ENCODE measurements around the gene GRM1.

GRM1 gene

DNA sequence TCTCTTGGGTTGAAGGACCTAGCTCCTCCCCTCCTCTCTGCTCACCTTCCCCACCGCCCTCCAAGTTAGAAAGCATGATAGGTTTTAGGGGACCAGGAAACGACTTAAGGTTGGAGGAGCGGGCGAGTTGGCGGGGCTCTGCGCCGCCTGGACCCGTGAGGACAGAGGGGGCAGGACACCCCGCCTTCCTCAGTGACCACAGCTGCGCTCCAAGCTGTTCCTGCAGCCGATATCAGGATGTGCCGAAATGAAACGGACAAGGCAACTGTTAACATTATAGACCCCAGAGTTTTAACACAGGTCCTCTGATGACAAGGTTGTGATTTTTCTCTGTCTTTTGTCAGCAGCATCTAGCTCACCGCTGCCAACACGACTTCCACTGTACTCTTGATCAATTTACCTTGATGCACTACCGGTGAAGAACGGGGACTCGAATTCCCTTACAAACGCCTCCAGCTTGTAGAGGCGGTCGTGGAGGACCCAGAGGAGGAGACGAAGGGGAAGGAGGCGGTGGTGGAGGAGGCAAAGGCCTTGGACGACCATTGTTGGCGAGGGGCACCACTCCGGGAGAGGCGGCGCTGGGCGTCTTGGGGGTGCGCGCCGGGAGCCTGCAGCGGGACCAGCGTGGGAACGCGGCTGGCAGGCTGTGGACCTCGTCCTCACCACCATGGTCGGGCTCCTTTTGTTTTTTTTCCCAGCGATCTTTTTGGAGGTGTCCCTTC is at the start of gene GRM1:
TSS of gene GRM1 (plus strand) at position 212 of the 722 bp plus-strand sequence. CDS start at position 668, 456 bp downstream.
- no peak for DNase-seq (ENCODE audit: low read depth in 2 of 3, low spot score in 2 of 3)

- no peak for DNase-seq (ENCODE audit: low read depth in 2 of 3, low spot score in 2 of 3)
These were observed 19.5 kb upstream of the GRM1 start for GRCh38 chr6:146009338-146009737.

GRCh38 chr6:146014233-146014632 is 14.6 kb upstream of the GRM1 start:
- DNase-seq (ENCODE audit: low read depth in 2 of 3, low spot score in 2 of 3): no peak

DNA sequence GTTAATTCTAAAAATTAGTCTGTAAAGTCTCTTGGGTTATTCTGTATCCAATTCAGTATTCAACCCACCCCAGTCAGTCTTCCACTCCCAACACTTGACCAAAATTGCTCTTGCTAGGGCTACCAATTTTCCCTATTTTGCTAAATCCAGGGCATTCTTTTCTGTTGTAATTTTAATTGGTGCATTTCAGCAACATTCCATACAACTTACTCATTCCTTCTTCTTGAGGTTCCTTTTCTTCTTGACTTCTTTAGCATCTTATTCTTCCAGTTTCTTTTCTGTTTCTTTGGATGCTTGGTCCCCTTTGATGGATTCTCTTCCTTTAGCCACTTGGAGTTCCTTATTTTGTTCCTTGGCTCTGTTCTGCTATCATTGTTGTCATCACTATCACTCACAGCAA is 11.2 kb upstream of the GRM1 start:
- DNase-seq (ENCODE audit: low read depth in 2 of 3, low spot score in 2 of 3): no peak

GRCh38 chr6:146026873-146027272 is 2.0 kb upstream of the GRM1 start:
- no peak for DNase-seq (ENCODE audit: low read depth in 2 of 3, low spot score in 2 of 3)

- no peak for DNase-seq (ENCODE audit: low read depth in 2 of 3, low spot score in 2 of 3)
These were observed 1.1 kb upstream of the GRM1 start for GRCh38 chr6:146027586-146028251.

DNA sequence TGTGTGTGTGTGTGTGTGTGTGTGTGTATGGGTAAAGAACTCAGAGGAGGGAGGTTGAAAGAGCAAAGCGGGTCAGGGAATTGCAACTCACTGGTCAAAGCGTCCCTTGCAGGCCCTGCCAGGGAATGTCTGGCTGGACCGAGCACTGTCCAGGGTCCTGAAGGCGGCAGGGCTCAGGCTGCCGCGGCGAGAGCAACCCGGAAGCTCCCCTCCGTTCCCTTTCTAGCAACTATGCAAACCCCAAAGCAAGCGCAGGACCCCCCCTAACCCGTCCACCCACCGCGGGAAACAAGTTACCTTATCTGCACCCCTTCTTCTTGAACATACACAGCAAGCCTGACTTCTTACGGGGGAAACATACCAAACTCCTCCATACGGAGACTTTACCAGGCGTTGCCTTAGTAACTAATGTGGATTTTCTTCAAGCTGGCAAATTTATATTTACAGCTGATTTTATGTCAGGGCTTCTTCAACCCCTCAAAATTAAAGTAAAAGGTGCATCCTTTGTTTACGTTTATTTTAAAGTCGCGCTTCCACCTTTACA is 538 bp upstream of the GRM1 start:
- peak; percentile 1 to 27 (median 7) for DNase-seq (ENCODE audit: low read depth in 2 of 3, low spot score in 2 of 3)

DNA sequence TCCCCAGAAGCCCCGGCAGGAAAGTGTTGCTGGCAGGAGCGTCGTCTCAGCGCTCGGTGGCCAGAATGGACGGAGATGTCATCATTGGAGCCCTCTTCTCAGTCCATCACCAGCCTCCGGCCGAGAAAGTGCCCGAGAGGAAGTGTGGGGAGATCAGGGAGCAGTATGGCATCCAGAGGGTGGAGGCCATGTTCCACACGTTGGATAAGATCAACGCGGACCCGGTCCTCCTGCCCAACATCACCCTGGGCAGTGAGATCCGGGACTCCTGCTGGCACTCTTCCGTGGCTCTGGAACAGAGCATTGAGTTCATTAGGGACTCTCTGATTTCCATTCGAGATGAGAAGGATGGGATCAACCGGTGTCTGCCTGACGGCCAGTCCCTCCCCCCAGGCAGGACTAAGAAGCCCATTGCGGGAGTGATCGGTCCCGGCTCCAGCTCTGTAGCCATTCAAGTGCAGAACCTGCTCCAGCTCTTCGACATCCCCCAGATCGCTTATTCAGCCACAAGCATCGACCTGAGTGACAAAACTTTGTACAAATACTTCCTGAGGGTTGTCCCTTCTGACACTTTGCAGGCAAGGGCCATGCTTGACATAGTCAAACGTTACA is 817 bp downstream of the GRM1 start:
- no peak for DNase-seq (ENCODE audit: low read depth in 2 of 3, low spot score in 2 of 3)

DNA sequence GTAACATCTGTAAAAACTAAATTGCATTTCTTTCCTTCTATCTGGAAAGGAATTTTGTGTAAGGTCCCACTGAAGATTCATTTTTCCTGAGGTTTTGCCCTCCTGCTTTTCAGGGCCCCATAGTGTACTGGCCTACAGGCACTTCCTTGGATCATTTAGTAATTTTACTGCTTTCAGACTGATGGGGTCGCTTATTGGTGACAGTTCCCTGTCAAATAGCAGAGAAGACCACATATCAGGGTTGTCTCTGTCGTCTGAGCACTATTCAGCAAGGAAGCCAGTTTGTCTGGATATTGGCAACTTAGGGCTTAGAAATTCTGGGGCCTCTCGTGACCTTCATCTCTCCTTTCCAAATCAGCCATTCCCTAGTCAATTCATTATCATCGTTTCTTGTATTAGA is 3.5 kb downstream of the GRM1 start:
- DNase-seq (ENCODE audit: low read depth in 2 of 3, low spot score in 2 of 3): no peak

- no peak for DNase-seq (ENCODE audit: low read depth in 2 of 3, low spot score in 2 of 3)
These were observed 11.5 kb downstream of the GRM1 start for GRCh38 chr6:146040360-146040759.

DNA sequence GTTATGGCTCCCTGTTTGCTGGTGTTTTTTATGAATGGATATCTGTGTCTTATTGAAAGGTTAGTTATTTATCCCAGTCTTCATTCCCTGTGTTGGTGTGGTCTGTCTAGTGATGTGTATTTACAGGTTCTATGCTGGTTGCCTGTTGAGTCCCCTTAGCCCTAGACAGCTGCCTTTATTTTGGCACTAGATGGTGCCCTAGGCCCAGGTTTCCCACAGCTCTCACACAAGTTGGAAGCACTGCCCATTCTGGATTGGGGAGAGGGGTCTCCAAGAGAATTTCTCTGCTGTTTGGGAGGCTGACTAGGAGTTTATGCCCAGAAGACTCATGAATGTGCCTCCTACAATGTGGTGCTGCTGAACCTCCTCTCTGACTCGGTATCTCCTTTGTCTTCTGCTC is 12.4 kb downstream of the GRM1 start:
- DNase-seq (ENCODE audit: low read depth in 2 of 3, low spot score in 2 of 3): no peak

- no peak for DNase-seq (ENCODE audit: low read depth in 2 of 3, low spot score in 2 of 3)
These were observed 18.5 kb downstream of the GRM1 start for GRCh38 chr6:146047371-146047770.

- DNase-seq (ENCODE audit: low read depth in 2 of 3, low spot score in 2 of 3): no peak
These were observed 21.3 kb downstream of the GRM1 start for GRCh38 chr6:146050168-146050567.

DNA sequence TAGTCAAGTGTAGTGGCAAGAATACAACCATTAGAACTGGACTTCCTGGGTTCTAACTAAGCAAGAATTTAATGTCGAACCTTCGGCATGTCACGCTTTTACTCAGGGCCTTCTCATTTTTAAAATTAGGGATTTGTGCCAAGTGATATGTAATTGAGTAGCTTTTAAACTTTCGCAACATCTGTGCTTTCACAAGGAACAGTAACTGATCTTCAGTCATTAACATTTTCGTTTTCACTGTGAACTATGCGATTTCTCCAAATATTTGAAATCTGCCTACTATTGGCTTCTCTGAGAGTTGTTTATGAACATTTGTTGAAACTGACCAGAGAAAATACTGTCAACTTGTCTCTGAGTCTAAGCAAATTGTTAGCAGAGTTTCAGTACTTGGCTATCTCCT is 27.6 kb downstream of the GRM1 start:
- DNase-seq (ENCODE audit: low read depth in 2 of 3, low spot score in 2 of 3): no peak

GRCh38 chr6:146065690-146066089 is 36.8 kb downstream of the GRM1 start:
- DNase-seq (ENCODE audit: low read depth in 2 of 3, low spot score in 2 of 3): no peak

GRCh38 chr6:146066506-146066905 is 37.6 kb downstream of the GRM1 start:
- DNase-seq (ENCODE audit: low read depth in 2 of 3, low spot score in 2 of 3): no peak

DNA sequence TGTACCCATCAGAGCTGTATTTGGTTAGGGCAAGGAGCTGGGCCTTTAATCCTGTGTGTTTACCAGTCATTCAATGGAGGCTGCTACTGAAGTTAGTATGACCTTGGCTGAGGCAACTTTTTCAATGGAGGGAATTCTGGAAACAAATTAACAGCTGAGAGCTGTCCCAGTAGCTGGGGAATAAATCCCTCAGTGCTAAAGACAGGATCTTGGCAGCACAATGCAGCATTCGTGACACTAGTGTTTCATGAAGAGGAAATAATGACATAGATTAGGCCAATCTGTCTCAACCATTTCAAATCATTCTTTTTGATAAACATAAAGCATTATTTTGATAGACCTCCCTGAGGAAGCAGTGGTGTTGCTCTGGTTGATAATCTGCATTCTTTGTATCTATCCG is 42.9 kb downstream of the GRM1 start:
- no peak for DNase-seq (ENCODE audit: low read depth in 2 of 3, low spot score in 2 of 3)

GRCh38 chr6:146077992-146078391 is 49.1 kb downstream of the GRM1 start:
- no peak for DNase-seq (ENCODE audit: low read depth in 2 of 3, low spot score in 2 of 3)

- no peak for DNase-seq (ENCODE audit: low read depth in 2 of 3, low spot score in 2 of 3)
These were observed 58.5 kb downstream of the GRM1 start for GRCh38 chr6:146087386-146087785.

DNA sequence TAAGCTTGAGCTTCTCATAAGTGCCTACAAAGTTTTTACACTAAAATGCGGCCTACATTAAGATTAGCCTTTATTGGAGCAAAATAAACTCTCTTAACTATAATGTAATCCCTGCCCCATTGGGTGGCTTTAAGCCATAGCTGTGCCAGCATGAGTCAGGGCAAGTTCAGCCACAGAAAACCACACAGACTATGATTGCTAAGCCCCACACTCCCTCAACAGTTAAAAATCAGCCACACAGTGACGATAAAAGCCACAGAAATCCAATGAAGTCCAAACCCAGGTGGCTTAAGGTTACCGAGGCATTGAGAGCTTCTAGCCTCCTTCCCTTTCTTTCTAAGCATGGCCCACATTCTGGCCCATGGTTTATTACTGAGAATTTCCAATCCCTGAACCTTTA is 61.6 kb downstream of the GRM1 start:
- no peak for DNase-seq (ENCODE audit: low read depth in 2 of 3, low spot score in 2 of 3)

GRCh38 chr6:146092961-146093686 is 64.3 kb downstream of the GRM1 start:
- DNase-seq (ENCODE audit: low read depth in 2 of 3, low spot score in 2 of 3): no peak
